ENCODE data around the gene HOOK1.

HOOK1 gene

GRCh38 chr1:59814180-59814900 lies 409 bp upstream of the HOOK1 start:
- Histone ChIP-seq H4K20me1 (ENCODE audit: insufficient read depth, low read length) (no peaks in the 10 kb centered on the region), H3K9me3 (ENCODE audit: low read length) (no peaks in the 10 kb centered on the region), H3K4me1 (ENCODE audit: insufficient read depth, low read length, severe bottlenecking) (no peaks in the 10 kb centered on the region), H3K9me2 (ENCODE audit: low read depth, low read length) (no peaks in the 10 kb centered on the region), H3K36me3 (ENCODE audit: insufficient read depth, low read length) (no peaks in the 10 kb centered on the region), H3K27me3 (ENCODE audit: insufficient read depth, low read length) (no peaks in the 10 kb centered on the region), H3K4me2 (ENCODE audit: low read length) (no peak overlapping the region), H3K27ac (ENCODE audit: low read depth, low read length, poor library complexity, severe bottlenecking) (no peak overlapping the region), H2AFZ (ENCODE audit: low read length) (no peak overlapping the region), H3K4me3 (ENCODE audit: low read depth, low read length, poor library complexity, severe bottlenecking) (no peak overlapping the region), H3K9ac (ENCODE audit: low read length) (no peak overlapping the region), H3K79me2 (ENCODE audit: insufficient read depth, low read length) (no peaks in the 10 kb centered on the region), H3F3A (ENCODE audit: insufficient read depth, low read length) (no peaks in the 10 kb centered on the region)
- no peak for TF ChIP-seq EZH2 (IDR thresholded peaks at IDR 0.05; ENCODE audit: borderline replicate concordance, low read length)
- TF ChIP-seq, protein P1, sequence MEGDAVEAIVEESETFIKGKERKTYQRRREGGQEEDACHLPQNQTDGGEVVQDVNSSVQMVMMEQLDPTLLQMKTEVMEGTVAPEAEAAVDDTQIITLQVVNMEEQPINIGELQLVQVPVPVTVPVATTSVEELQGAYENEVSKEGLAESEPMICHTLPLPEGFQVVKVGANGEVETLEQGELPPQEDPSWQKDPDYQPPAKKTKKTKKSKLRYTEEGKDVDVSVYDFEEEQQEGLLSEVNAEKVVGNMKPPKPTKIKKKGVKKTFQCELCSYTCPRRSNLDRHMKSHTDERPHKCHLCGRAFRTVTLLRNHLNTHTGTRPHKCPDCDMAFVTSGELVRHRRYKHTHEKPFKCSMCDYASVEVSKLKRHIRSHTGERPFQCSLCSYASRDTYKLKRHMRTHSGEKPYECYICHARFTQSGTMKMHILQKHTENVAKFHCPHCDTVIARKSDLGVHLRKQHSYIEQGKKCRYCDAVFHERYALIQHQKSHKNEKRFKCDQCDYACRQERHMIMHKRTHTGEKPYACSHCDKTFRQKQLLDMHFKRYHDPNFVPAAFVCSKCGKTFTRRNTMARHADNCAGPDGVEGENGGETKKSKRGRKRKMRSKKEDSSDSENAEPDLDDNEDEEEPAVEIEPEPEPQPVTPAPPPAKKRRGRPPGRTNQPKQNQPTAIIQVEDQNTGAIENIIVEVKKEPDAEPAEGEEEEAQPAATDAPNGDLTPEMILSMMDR (IDR thresholded peaks at IDR 0.05; ENCODE audit: low read length) = no peak

- H3K4me1 ChIP-seq (ENCODE audit: insufficient read depth, low read length, severe bottlenecking) = no peaks in the 10 kb centered on the region
- H3F3A ChIP-seq (ENCODE audit: insufficient read depth, low read length) = no peaks in the 10 kb centered on the region
- no peak overlapping the region for H3K4me3 ChIP-seq (ENCODE audit: low read depth, low read length, poor library complexity, severe bottlenecking)
- H3K9ac ChIP-seq (ENCODE audit: low read length) = no peak overlapping the region
- no peaks in the 10 kb centered on the region for H3K79me2 ChIP-seq (ENCODE audit: insufficient read depth, low read length)
- no peaks in the 10 kb centered on the region for H4K20me1 ChIP-seq (ENCODE audit: insufficient read depth, low read length)
- H3K9me2 ChIP-seq (ENCODE audit: low read depth, low read length) = no peaks in the 10 kb centered on the region
- no peak overlapping the region for H3K4me2 ChIP-seq (ENCODE audit: low read length)
- H3K27me3 ChIP-seq (ENCODE audit: insufficient read depth, low read length) = no peaks in the 10 kb centered on the region
- H3K9me3 ChIP-seq (ENCODE audit: low read length) = no peaks in the 10 kb centered on the region
- TF ChIP-seq, protein P1 (IDR thresholded peaks at IDR 0.05; ENCODE audit: low read length) = no peak
- TF ChIP-seq EZH2 (IDR thresholded peaks at IDR 0.05; ENCODE audit: borderline replicate concordance, low read length) = no peak
- no peak overlapping the region for H3K27ac ChIP-seq (ENCODE audit: low read depth, low read length, poor library complexity, severe bottlenecking)
- H3K36me3 ChIP-seq (ENCODE audit: insufficient read depth, low read length) = no peaks in the 10 kb centered on the region
- no peak overlapping the region for H2AFZ ChIP-seq (ENCODE audit: low read length)
Measured at GRCh38 chr1:59815892-59816291, 1.1 kb downstream of the HOOK1 start.

DNA sequence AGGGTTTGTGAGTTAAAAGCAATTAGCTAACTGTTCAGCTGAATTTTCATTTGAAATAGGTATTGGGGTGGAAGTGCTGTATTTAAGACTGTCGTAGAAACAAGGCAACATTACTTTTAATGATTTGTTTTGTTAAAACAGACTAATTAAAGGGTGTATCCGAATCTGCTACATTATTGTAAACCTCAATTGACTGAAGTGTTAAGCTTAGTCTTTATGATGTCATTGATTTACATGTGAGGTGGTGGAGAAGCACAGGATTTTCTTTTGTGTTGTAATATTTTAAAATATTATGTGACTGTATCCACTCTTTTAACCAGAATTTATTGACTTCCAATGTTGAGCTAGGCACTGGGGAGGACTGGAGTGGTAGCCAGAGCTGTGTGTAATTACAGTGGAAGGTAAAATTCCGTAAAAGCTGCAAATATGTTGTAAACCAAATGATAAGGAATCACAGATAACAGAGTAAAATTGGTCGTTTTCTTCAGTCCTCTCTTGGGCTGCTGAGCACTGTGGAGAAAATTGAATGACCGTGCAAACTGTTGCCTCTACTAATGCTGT lies 1.6 kb downstream of the HOOK1 start:
- Histone ChIP-seq H3K4me2 (ENCODE audit: low read length) (no peak overlapping the region), H3K36me3 (ENCODE audit: insufficient read depth, low read length) (no peaks in the 10 kb centered on the region), H3K9ac (ENCODE audit: low read length) (no peak overlapping the region), H3F3A (ENCODE audit: insufficient read depth, low read length) (no peaks in the 10 kb centered on the region), H3K79me2 (ENCODE audit: insufficient read depth, low read length) (no peaks in the 10 kb centered on the region), H3K9me3 (ENCODE audit: low read length) (no peaks in the 10 kb centered on the region), H4K20me1 (ENCODE audit: insufficient read depth, low read length) (no peaks in the 10 kb centered on the region), H2AFZ (ENCODE audit: low read length) (no peak overlapping the region), H3K27ac (ENCODE audit: low read depth, low read length, poor library complexity, severe bottlenecking) (no peak overlapping the region), H3K27me3 (ENCODE audit: insufficient read depth, low read length) (no peaks in the 10 kb centered on the region), H3K4me3 (ENCODE audit: low read depth, low read length, poor library complexity, severe bottlenecking) (no peak overlapping the region), H3K9me2 (ENCODE audit: low read depth, low read length) (no peaks in the 10 kb centered on the region), H3K4me1 (ENCODE audit: insufficient read depth, low read length, severe bottlenecking) (no peaks in the 10 kb centered on the region)
- TF ChIP-seq, protein P1 (IDR thresholded peaks at IDR 0.05; ENCODE audit: low read length) = no peak
- TF ChIP-seq EZH2 (IDR thresholded peaks at IDR 0.05; ENCODE audit: borderline replicate concordance, low read length) = no peak
